ENCODE results near the gene POLR3A.

POLR3A gene

GRCh38 chr10:77943121-77943901 lies 86.0 kb downstream of the POLR3A start:
- DNase-seq (ENCODE audit: low read depth in 2 of 2) = no peak

GRCh38 chr10:77941790-77942189 lies 87.5 kb downstream of the POLR3A start:
- no peak for DNase-seq (ENCODE audit: low read depth in 2 of 2)

GRCh38 chr10:77940627-77941026 lies 88.7 kb downstream of the POLR3A start:
- DNase-seq (ENCODE audit: low read depth in 2 of 2) = no peak

GRCh38 chr10:77940225-77940624 lies 89.1 kb downstream of the POLR3A start:
- DNase-seq (ENCODE audit: low read depth in 2 of 2) = no peak

- DNase-seq (ENCODE audit: low read depth in 2 of 2) = no peak
These were observed 89.7 kb downstream of the POLR3A start for GRCh38 chr10:77939561-77940001.

GRCh38 chr10:77936697-77937567 lies 92.4 kb downstream of the POLR3A start:
- DNase-seq (ENCODE audit: low read depth in 2 of 2) = no peak

GRCh38 chr10:77932016-77932715 lies 97.1 kb downstream of the POLR3A start:
- DNase-seq (ENCODE audit: low read depth in 2 of 2) = no peak

- no peak for DNase-seq (ENCODE audit: low read depth in 2 of 2)
These were observed 101.7 kb downstream of the POLR3A start for GRCh38 chr10:77927402-77928246.

- no peak for DNase-seq (ENCODE audit: low read depth in 2 of 2)
These were observed 102.5 kb downstream of the POLR3A start, which contains the start of gene DLG5 for GRCh38 chr10:77926566-77927401. DLG5 (minus strand) TSS chr10:77926755; CDS start chr10:77926520, 235 bp downstream.

GRCh38 chr10:77925795-77926565 lies 103.3 kb downstream of the POLR3A start:
- DNase-seq (ENCODE audit: low read depth in 2 of 2) = no peak

- DNase-seq (ENCODE audit: low read depth in 2 of 2) = no peak
These were observed 103.9 kb downstream of the POLR3A start for GRCh38 chr10:77925410-77925794.

- no peak for DNase-seq (ENCODE audit: low read depth in 2 of 2)
These were observed 106.6 kb downstream of the POLR3A start for GRCh38 chr10:77922566-77923179.

- DNase-seq (ENCODE audit: low read depth in 2 of 2) = no peak
These were observed 107.3 kb downstream of the POLR3A start for GRCh38 chr10:77922055-77922454.

GRCh38 chr10:77921395-77921794 lies 107.9 kb downstream of the POLR3A start:
- no peak for DNase-seq (ENCODE audit: low read depth in 2 of 2)

- no peak for DNase-seq (ENCODE audit: low read depth in 2 of 2)
These were observed 108.8 kb downstream of the POLR3A start for GRCh38 chr10:77920495-77920894.

- no peak for DNase-seq (ENCODE audit: low read depth in 2 of 2)
These were observed 109.6 kb downstream of the POLR3A start for GRCh38 chr10:77919713-77920108.
